K562 (cell line): ENCODE data around the gene PLEKHN1. TPM values are rescaled to one million over a fixed set of nuclear protein-coding genes. Genes with fewer than 3 reads are reported as not detected.

Experiments used
- CBFB ChIP-seq: sonication (generic); formaldehyde crosslinking; IDR thresholded peaks from 2 replicates; pipeline ENCODE4 v1.4.0; 2020; ENCODE audit warnings: mild to moderate bottlenecking, missing genetic modification reagents
- E2F3 ChIP-seq: fragments of 250-450 bp; sonication (Bioruptor Pico); IDR thresholded peaks from 2 replicates; pipeline ENCODE4 v1.4.0; 2020; ENCODE audit warnings: mild to moderate bottlenecking
- EP400 ChIP-seq: fragments of 450-650 bp; IDR thresholded peaks from 2 replicates; pipeline ENCODE4 v1.6.1; 2017; ENCODE audit warnings: antibody characterized with exemption, mild to moderate bottlenecking, moderate library complexity
- GTF2A2 ChIP-seq: IDR thresholded peaks from 2 replicates; pipeline ENCODE4 v1.6.1; 2016; ENCODE audit warnings: mild to moderate bottlenecking, missing genetic modification characterization, missing compliant biosample characterization
- IFI16 ChIP-seq: fragments of 250-450 bp; sonication (Bioruptor Pico); IDR thresholded peaks from 2 replicates; pipeline ENCODE4 v2.1.2; 2022; ENCODE audit warnings: mild to moderate bottlenecking, inconsistent platforms
- MCM2 ChIP-seq: fragments of 450-650 bp; IDR thresholded peaks from 2 replicates; pipeline ENCODE4 v1.6.1; 2017; ENCODE audit warnings: low read depth, mild to moderate bottlenecking
- MITF ChIP-seq: IDR thresholded peaks from 2 replicates; pipeline ENCODE4 v1.6.1; 2014; ENCODE audit warnings: antibody characterized with exemption
- NFE2L1 ChIP-seq: fragments of 450-650 bp; IDR thresholded peaks from 2 replicates; pipeline ENCODE4 v1.6.1; 2016; ENCODE audit warnings: missing genetic modification characterization, low read depth, mild to moderate bottlenecking, missing compliant biosample characterization, moderate library complexity, borderline replicate concordance
- NR0B1 ChIP-seq: fragments of 450-650 bp; IDR thresholded peaks from one replicate; pipeline ENCODE4 v1.6.1; 2018; ENCODE audit warnings: mild to moderate bottlenecking, moderate library complexity; ENCODE audit not compliant: partially characterized antibody
- POLR2AphosphoS2 ChIP-seq: IDR thresholded peaks from 2 replicates; pipeline ENCODE4 v1.6.1; 2012; ENCODE audit warnings: low read length, improper control_type of control experiment
- PRMT5 ChIP-seq: sonication (generic); formaldehyde crosslinking; IDR thresholded peaks from 2 replicates; pipeline ENCODE4 v1.5.0; 2020; ENCODE audit warnings: missing genetic modification reagents
- RBM34 ChIP-seq: fragments of 200-400 bp; formaldehyde crosslinking; IDR thresholded peaks from 2 replicates; pipeline ENCODE4 v1.6.1; 2018; ENCODE audit warnings: low read length, borderline replicate concordance; ENCODE audit not compliant: insufficient read depth
- RNF219 ChIP-seq: fragments of 250-450 bp; sonication (Bioruptor Pico); IDR thresholded peaks from 2 replicates; pipeline ENCODE4 v1.5.0; 2022; ENCODE audit warnings: mild to moderate bottlenecking
- SMARCA5 ChIP-seq: fragments of 450-650 bp; IDR thresholded peaks from 2 replicates; pipeline ENCODE4 v1.6.1; 2016
- TARDBP ChIP-seq: fragments of 450-650 bp; IDR thresholded peaks from 2 replicates; pipeline ENCODE4 v1.6.1; 2016
- TCF3 ChIP-seq: sonication (generic); formaldehyde crosslinking; IDR thresholded peaks from 2 replicates; pipeline ENCODE4 v1.4.0; 2020; ENCODE audit warnings: mild to moderate bottlenecking, missing genetic modification reagents
- XRCC3 ChIP-seq: fragments of 450-650 bp; IDR thresholded peaks from 2 replicates; pipeline ENCODE4 v1.6.1; 2017; ENCODE audit warnings: mild to moderate bottlenecking, moderate library complexity
- ZNF609 ChIP-seq: sonication (generic); formaldehyde crosslinking; IDR thresholded peaks from 2 replicates; pipeline ENCODE4 v1.8.1; 2023; ENCODE audit warnings: missing genetic modification reagents, mild to moderate bottlenecking, borderline replicate concordance
- ZNF695 ChIP-seq: fragments of 450-650 bp; formaldehyde crosslinking; IDR thresholded peaks from 2 replicates; pipeline ENCODE4 v1.4.0; 2020; ENCODE audit warnings: mild to moderate bottlenecking, moderate library complexity
- ZNF696 ChIP-seq: fragments of 250-450 bp; sonication (Bioruptor Pico); conservative IDR thresholded peaks from 2 replicates; pipeline ENCODE4 v1.4.0; 2020; ENCODE audit warnings: mild to moderate bottlenecking, moderate library complexity
- polyA plus RNA-seq, 8 experiments: library from polyadenylated mRNA; depleted of rRNA in 4 of 8; stranded (reverse) in 5 of 8; unstranded in 3 of 8; fragments of >200 nt; fragmentation: Nextera tagmentation in 2 of 8; fragmentation: Illumina TruSeq in 1 of 8; extraction: Ambion mirVana in 2 of 8; extraction: Trizol in 1 of 8; gene quantifications; 2 replicates each; pipeline versions ENCODE4 v1.2.1 to v1.2.3, GENCODE V29; 2011 to 2014; ENCODE audit warnings: inconsistent platforms in 1 of 8, missing spikeins in 1 of 8
- total RNA-seq, 7 experiments: library from RNA; depleted of rRNA in 6 of 7; stranded (reverse); fragments of >200 nt in 6 of 7; fragmentation: Illumina TruSeq in 2 of 7; extraction: Trizol in 2 of 7; gene quantifications; 2 replicates each; pipeline versions ENCODE4 v1.2.1 to v1.2.3, GENCODE V29; 2011 to 2021; ENCODE audit warnings: low replicate concordance in 1 of 7

Gene PLEKHN1
- total and polyA plus RNA-seq, 9 of the 15 experiments (the other 6 are each of a cell fraction or from before 2014, with no cell fraction given): 0.07 to 1.5 (median 0.13) TPM; not detected in 2

GRCh38 chr1:1000357-1001056 lies 34.2 kb downstream of the PLEKHN1 start (continued):
- no peak for TF ChIP-seq NR0B1
- no peak for TF ChIP-seq POLR2AphosphoS2
- TF ChIP-seq TARDBP: peak; percentile 100
- TF ChIP-seq SMARCA5: no peak
- TF ChIP-seq E2F3 (CRISPR knock-in tag): peak; percentile 56; the same call in 1 of the 2 replicates
- TF ChIP-seq ZNF696 (CRISPR knock-in tag): no peak
- no peak for TF ChIP-seq GTF2A2
- TF ChIP-seq RBM34: no peak
- peak; percentile 98 for TF ChIP-seq ZNF609 (CRISPR knock-in tag)
- peak; percentile 51 for TF ChIP-seq TCF3 (CRISPR knock-in tag)
- TF ChIP-seq PRMT5 (CRISPR knock-in tag): no peak
- TF ChIP-seq RNF219 (CRISPR knock-in tag): no peak
- no peak; the same call in 1 of the 2 replicates for TF ChIP-seq CBFB
- TF ChIP-seq NFE2L1 (tag): no peak
- TF ChIP-seq XRCC3: no peak
- no peak for TF ChIP-seq ZNF695
- no peak for TF ChIP-seq MCM2
- no peak for TF ChIP-seq IFI16 (CRISPR knock-in tag)
- TF ChIP-seq EP400: peak; percentile 99
- TF ChIP-seq MITF: peak; percentile 79; the same call in 1 of the 2 replicates
